Parathyroid adenoma (tissue), 2 donors: ENCODE data around the gene TMOD4.
A peak's percentile ranks its signal among the peaks of the same experiment; 100 is the strongest.

Source experiments
- H2AFZ ChIP-seq: fragments of 300-600 bp; sonication (generic); one replicate; pipeline ENCODE4 v1.7.0; 2017; ENCODE audit warnings: antibody characterized with exemption, mild to moderate bottlenecking
- H3K27ac ChIP-seq: fragments of 300-600 bp; sonication (generic); one replicate; pipeline ENCODE4 v1.7.0; 2017
- H3K27me3 ChIP-seq: fragments of 300-600 bp; sonication (generic); one replicate; pipeline ENCODE4 v1.7.0; 2017; ENCODE audit warnings: low read length; ENCODE audit not compliant: control insufficient read depth, insufficient read depth
- H3K36me3 ChIP-seq: fragments of 300-600 bp; sonication (generic); one replicate; pipeline ENCODE4 v1.7.0; 2017; ENCODE audit warnings: low read length; ENCODE audit not compliant: control insufficient read depth, insufficient read depth
- H3K4me1 ChIP-seq: fragments of 300-600 bp; sonication (generic); one replicate; pipeline ENCODE4 v1.7.0; 2017; ENCODE audit warnings: control low read depth
- H3K4me2 ChIP-seq: fragments of 300-600 bp; sonication (generic); one replicate; pipeline ENCODE4 v1.7.0; 2017; ENCODE audit warnings: low read length
- H3K4me3 ChIP-seq: fragments of 300-600 bp; sonication (generic); one replicate; pipeline ENCODE4 v1.7.0; 2017; ENCODE audit warnings: low read depth, low read length
- H3K79me2 ChIP-seq: fragments of 300-600 bp; sonication (generic); one replicate; pipeline ENCODE4 v1.7.0; 2017; ENCODE audit warnings: control low read depth
- H3K9ac ChIP-seq: fragments of 300-600 bp; sonication (generic); one replicate; pipeline ENCODE4 v1.7.0; 2017; ENCODE audit warnings: mild to moderate bottlenecking
- H3K9me3 ChIP-seq: fragments of 300-600 bp; sonication (generic); one replicate; pipeline ENCODE4 v1.7.0; 2017; ENCODE audit warnings: low read length; ENCODE audit not compliant: control insufficient read depth
- TF ChIP-seq, protein P1 (sequence below): fragments of 300-600 bp; sonication (generic); IDR thresholded peaks from one replicate; pipeline ENCODE4 v1.7.0; 2017; ENCODE audit warnings: antibody characterized with exemption, mild to moderate bottlenecking
- donor health status: primary hyperparathyroidism.

Gene TMOD4

GRCh38 chr1:151175041-151175741 lies 590 bp downstream of the TMOD4 start:
- H3K79me2 ChIP-seq, result no peaks in the 10 kb centered on the region
- TF ChIP-seq, protein P1, sequence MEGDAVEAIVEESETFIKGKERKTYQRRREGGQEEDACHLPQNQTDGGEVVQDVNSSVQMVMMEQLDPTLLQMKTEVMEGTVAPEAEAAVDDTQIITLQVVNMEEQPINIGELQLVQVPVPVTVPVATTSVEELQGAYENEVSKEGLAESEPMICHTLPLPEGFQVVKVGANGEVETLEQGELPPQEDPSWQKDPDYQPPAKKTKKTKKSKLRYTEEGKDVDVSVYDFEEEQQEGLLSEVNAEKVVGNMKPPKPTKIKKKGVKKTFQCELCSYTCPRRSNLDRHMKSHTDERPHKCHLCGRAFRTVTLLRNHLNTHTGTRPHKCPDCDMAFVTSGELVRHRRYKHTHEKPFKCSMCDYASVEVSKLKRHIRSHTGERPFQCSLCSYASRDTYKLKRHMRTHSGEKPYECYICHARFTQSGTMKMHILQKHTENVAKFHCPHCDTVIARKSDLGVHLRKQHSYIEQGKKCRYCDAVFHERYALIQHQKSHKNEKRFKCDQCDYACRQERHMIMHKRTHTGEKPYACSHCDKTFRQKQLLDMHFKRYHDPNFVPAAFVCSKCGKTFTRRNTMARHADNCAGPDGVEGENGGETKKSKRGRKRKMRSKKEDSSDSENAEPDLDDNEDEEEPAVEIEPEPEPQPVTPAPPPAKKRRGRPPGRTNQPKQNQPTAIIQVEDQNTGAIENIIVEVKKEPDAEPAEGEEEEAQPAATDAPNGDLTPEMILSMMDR, result no peak
- no peaks in the 10 kb centered on the region for H3K27me3 ChIP-seq
- no peak overlapping the region for H3K4me3 ChIP-seq
- no peak overlapping the region for H3K27ac ChIP-seq
- no peaks in the 10 kb centered on the region for H3K9me3 ChIP-seq
- H2AFZ ChIP-seq, result no peak overlapping the region
- H3K9ac ChIP-seq, result no peak overlapping the region
- no peaks in the 10 kb centered on the region for H3K36me3 ChIP-seq
- no peaks in the 10 kb centered on the region for H3K4me1 ChIP-seq
- no peak overlapping the region for H3K4me2 ChIP-seq

DNA sequence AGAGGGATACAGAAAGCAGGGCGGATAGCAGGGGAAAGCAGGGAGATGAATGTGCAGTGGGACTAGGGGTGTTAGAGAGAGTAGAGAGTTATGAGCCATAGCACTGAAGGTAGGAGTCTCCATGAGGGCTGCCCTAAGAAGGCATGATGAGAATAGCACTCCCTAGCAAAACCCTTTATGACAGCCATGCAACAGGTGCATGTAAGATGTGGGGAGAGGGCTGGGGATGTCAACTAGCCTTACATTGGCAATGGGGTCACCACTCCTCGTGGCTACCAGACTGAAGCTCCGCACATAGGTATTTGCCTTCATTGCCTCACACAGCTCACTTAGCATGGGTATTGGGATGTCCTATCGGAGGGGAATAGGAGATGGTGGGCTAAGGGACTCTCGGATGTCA lies 4.6 kb downstream of the TMOD4 start:
- no peak overlapping the region for H3K9ac ChIP-seq
- TF ChIP-seq, protein P1, result no peak
- H3K36me3 ChIP-seq, result no peaks in the 10 kb centered on the region
- peaks cover 3% of the 10 kb centered on the region for H3K79me2 ChIP-seq
- H2AFZ ChIP-seq, result no peak overlapping the region
- H3K4me3 ChIP-seq, result no peak overlapping the region
- no peak overlapping the region for H3K4me2 ChIP-seq
- no peak overlapping the region for H3K27ac ChIP-seq
- H3K27me3 ChIP-seq, result no peaks in the 10 kb centered on the region
- no peaks in the 10 kb centered on the region for H3K9me3 ChIP-seq
- no peaks in the 10 kb centered on the region for H3K4me1 ChIP-seq

GRCh38 chr1:151167116-151167515 lies 8.7 kb downstream of the TMOD4 start:
- Histone ChIP-seq H3K79me2 (peaks cover 3% of the 10 kb centered on the region), H3K4me3 (no peak overlapping the region), H3K27me3 (no peaks in the 10 kb centered on the region), H3K9ac (no peak overlapping the region), H3K36me3 (no peaks in the 10 kb centered on the region), H3K4me1 (no peaks in the 10 kb centered on the region), H2AFZ (no peak overlapping the region), H3K27ac (no peak overlapping the region), H3K4me2 (no peak overlapping the region), H3K9me3 (no peaks in the 10 kb centered on the region)
- TF ChIP-seq, protein P1, result no peak

DNA sequence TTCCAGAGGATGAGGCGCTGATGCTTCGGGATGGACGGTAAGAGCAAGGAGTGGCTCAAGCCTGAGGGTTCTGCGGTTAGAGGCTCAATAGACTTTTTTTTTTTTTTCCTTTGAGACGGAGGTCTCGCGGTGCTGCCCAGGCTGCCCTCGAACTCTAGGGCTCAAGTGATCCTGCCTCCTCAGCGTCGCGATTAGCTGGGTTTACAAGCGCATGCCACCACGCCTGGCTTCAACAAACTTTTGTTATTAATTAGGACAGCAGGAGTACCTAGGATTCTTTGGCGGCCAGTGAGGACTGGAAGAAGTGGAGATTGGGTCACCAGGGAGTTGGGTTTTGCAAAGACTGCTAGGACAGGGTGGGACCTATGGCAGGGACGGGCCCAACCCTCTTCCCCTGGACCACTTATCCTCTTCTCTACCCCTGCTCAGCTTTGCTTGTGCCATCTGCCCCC lies 9.2 kb downstream of the TMOD4 start:
- H3K79me2 ChIP-seq, result peaks cover 3% of the 10 kb centered on the region
- peak overlapping the region; percentile 91 for H3K27ac ChIP-seq
- no peaks in the 10 kb centered on the region for H3K9me3 ChIP-seq
- peak overlapping the region; percentile 63 for H3K4me2 ChIP-seq
- TF ChIP-seq, protein P1, result no peak
- peak overlapping the region; percentile 90 for H2AFZ ChIP-seq
- no peaks in the 10 kb centered on the region for H3K27me3 ChIP-seq
- H3K4me3 ChIP-seq, result peak overlapping the region; percentile 86
- H3K36me3 ChIP-seq, result no peaks in the 10 kb centered on the region
- H3K4me1 ChIP-seq, result no peaks in the 10 kb centered on the region
- H3K9ac ChIP-seq, result peak overlapping the region; percentile 29
